IMR-90 (cell line): ENCODE results near the gene TSEN34. TPM values are rescaled to one million over a fixed set of nuclear protein-coding genes. Genes with fewer than 3 reads are reported as not detected.

Experiments
- ATAC-seq: fragments of 200-7000 bp; cut with Tn5 transposase; 2 replicates; pipeline ENCODE4 v1.9.1; 2020; ENCODE audit warnings: low read depth, mild to moderate bottlenecking, moderate library complexity
- BruUV-seq: library from RNA; stranded (reverse); fragments of 400-500 nt; replicated peaks from 2 replicates; lab custom pipeline; 2021; lab: Mats Ljungman, UMichigan
- CTCF ChIA-PET: fragments of 300-600 bp; formaldehyde crosslinking; extraction: SDS; loops from one replicate; lab custom pipeline; 2021; ENCODE audit warnings: antibody characterized with exemption; lab: Yijun Ruan, JAX
- POLR2A ChIA-PET: fragments of 300-600 bp; sonication (Branson Sonifier 250); formaldehyde crosslinking; loops from one replicate; lab custom pipeline; 2022; ENCODE audit warnings: antibody characterized with exemption; ENCODE audit not compliant: unreplicated experiment; lab: Charles Lee
- DNase-seq: peaks from one replicate; pipeline ENCODE4 v3.0.0; 2013
- H2AFZ ChIP-seq: replicated peaks from 2 replicates; pipeline ENCODE3; 2013; ENCODE audit warnings: low read length, mild to moderate bottlenecking; ENCODE audit not compliant: poor library complexity
- H2AK5ac ChIP-seq: 2 replicates; pipeline ENCODE4 v1.6.1; 2013; ENCODE audit warnings: low read depth, low read length, inconsistent platforms
- H2AK9ac ChIP-seq: replicated peaks from 2 replicates; pipeline ENCODE3; 2013; ENCODE audit warnings: mild to moderate bottlenecking, low read depth, low read length, moderate library complexity; ENCODE audit not compliant: poor library complexity
- H2BK120ac ChIP-seq: 2 replicates; pipeline ENCODE4 v1.6.1; 2013; ENCODE audit warnings: low read depth, low read length, inconsistent platforms
- H2BK15ac ChIP-seq: 3 replicates; pipeline ENCODE4 v1.6.1; 2013; ENCODE audit warnings: low read depth, low read length, inconsistent platforms
- H2BK20ac ChIP-seq: 2 replicates; pipeline ENCODE4 v1.6.1; 2013; ENCODE audit warnings: low read depth, mild to moderate bottlenecking, inconsistent platforms, low read length, moderate library complexity
- H2BK5ac ChIP-seq: 2 replicates; pipeline ENCODE4 v1.6.1; 2013; ENCODE audit warnings: mild to moderate bottlenecking, low read depth, low read length, inconsistent platforms; ENCODE audit not compliant: poor library complexity, severe bottlenecking
- H3K14ac ChIP-seq: replicated peaks from 2 replicates; pipeline ENCODE4 v1.6.1; 2013; ENCODE audit warnings: low read depth, low read length, inconsistent platforms
- H3K18ac ChIP-seq: 2 replicates; pipeline ENCODE4 v1.6.1; 2013; ENCODE audit warnings: low read depth, low read length, control low read depth
- H3K23ac ChIP-seq: 2 replicates; pipeline ENCODE4 v1.6.1; 2013; ENCODE audit warnings: low read depth, low read length, inconsistent platforms
- H3K27ac ChIP-seq: 2 replicates; pipeline ENCODE4 v1.5.1; 2013; ENCODE audit warnings: mild to moderate bottlenecking, control low read depth, low read length; ENCODE audit not compliant: insufficient read depth
- H3K27me3 ChIP-seq: 2 replicates; pipeline ENCODE4 v1.6.1; 2013; ENCODE audit warnings: low read length; ENCODE audit not compliant: control insufficient read depth, insufficient read depth
- H3K36me3 ChIP-seq: 2 replicates; pipeline ENCODE4 v1.6.1; 2013; ENCODE audit warnings: low read length, mixed read lengths; ENCODE audit not compliant: control insufficient read depth, insufficient read depth
- H3K4ac ChIP-seq: 2 replicates; pipeline ENCODE4 v1.6.1; 2013; ENCODE audit warnings: low read depth, low read length, inconsistent platforms
- H3K4me1 ChIP-seq: 2 replicates; pipeline ENCODE4 v1.6.1; 2013; ENCODE audit warnings: low read length, mixed read lengths; ENCODE audit not compliant: control insufficient read depth, insufficient read depth
- H3K4me2 ChIP-seq: 2 replicates; pipeline ENCODE4 v1.6.1; 2013; ENCODE audit warnings: low read depth, mild to moderate bottlenecking, control low read depth, low read length, moderate library complexity
- H3K4me3 ChIP-seq: 2 replicates; pipeline ENCODE4 v1.5.1; 2013; ENCODE audit warnings: low read depth, mild to moderate bottlenecking, control low read depth, low read length, moderate library complexity; ENCODE audit not compliant: insufficient read depth
- H3K56ac ChIP-seq: 2 replicates; pipeline ENCODE4 v1.6.1; 2013; ENCODE audit warnings: low read length, inconsistent platforms; ENCODE audit not compliant: insufficient read depth; ENCODE audit errors: extremely low read depth
- H3K79me1 ChIP-seq, 2 experiments: 2 replicates each; pipeline ENCODE4 v1.6.1; 2013; ENCODE audit warnings: low read length in 2 of 2, inconsistent platforms in 1 of 2, low read depth in 1 of 2
- H3K9ac ChIP-seq: 2 replicates; pipeline ENCODE4 v1.6.1; 2013; ENCODE audit warnings: low read depth, low read length, control low read depth
- H3K9me1 ChIP-seq: 2 replicates; pipeline ENCODE4 v1.6.1; 2013; ENCODE audit warnings: low read length, inconsistent platforms; ENCODE audit not compliant: insufficient read depth
- H3K9me3 ChIP-seq: 2 replicates; pipeline ENCODE4 v1.6.1; 2013; ENCODE audit warnings: low read length; ENCODE audit not compliant: control insufficient read depth, insufficient read depth
- H4K20me1 ChIP-seq: 2 replicates; pipeline ENCODE4 v1.6.1; 2013; ENCODE audit warnings: low read length, inconsistent platforms; ENCODE audit not compliant: insufficient read depth
- H4K5ac ChIP-seq: 2 replicates; pipeline ENCODE4 v1.6.1; 2013; ENCODE audit warnings: mild to moderate bottlenecking, low read depth, low read length, control low read depth
- H4K8ac ChIP-seq, 2 experiments: 2 replicates each; pipeline ENCODE4 v1.6.1; 2013; ENCODE audit warnings: low read depth in 2 of 2, low read length in 2 of 2, control low read depth in 1 of 2, inconsistent platforms in 1 of 2
- H4K91ac ChIP-seq: 2 replicates; pipeline ENCODE4 v1.6.1; 2013; ENCODE audit warnings: low read depth, low read length, inconsistent platforms; ENCODE audit not compliant: insufficient read depth
- BHLHE40 ChIP-seq: fragments of 150-350 bp; IDR thresholded peaks from 2 replicates; pipeline ENCODE4 v1.6.1; 2016; ENCODE audit warnings: mild to moderate bottlenecking, low read depth, low read length
- NFE2L2 ChIP-seq: fragments of 150-350 bp; IDR thresholded peaks from 2 replicates; pipeline ENCODE4 v1.6.1; 2016; ENCODE audit warnings: low read depth, mild to moderate bottlenecking, low read length
- RFX5 ChIP-seq: IDR thresholded peaks from 2 replicates; pipeline ENCODE4 v1.8.0; 2012; ENCODE audit warnings: low read depth, mild to moderate bottlenecking, low read length, moderate library complexity
- WGBS, 2 experiments: methylation state at CpG; one replicate each; pipeline versions ENCODE4 v1.1.5 to v1.1.7; 2013; ENCODE audit warnings: missing lambda C conversion rate in 2 of 2; ENCODE audit not compliant: insufficient read length in 1 of 2; ENCODE audit errors: extremely low coverage in 2 of 2; 5-methylcytosine and 5-hydroxymethylcytosine counted together
- dilution Hi-C: fragments of 300-500 bp; cut with HindIII; formaldehyde crosslinking; loops from one replicate; pipeline ENCODE4 v1.14.3; 2018; ENCODE audit warnings: low sequenced_read_pairs; ENCODE audit not compliant: unreplicated experiment
- in situ Hi-C: fragments of 300-500 bp; cut with MboI; formaldehyde crosslinking; loops from 3 replicates; pipeline ENCODE4 v1.14.3; 2019; ENCODE audit warnings: low sequenced_read_pairs, inconsistent platforms, mixed read lengths
- intact Hi-C: fragments of 100-400 bp; cut with micrococcal nuclease; formaldehyde crosslinking; loops from 2 replicates; pipeline ENCODE4 v1.10.0; 2022
- polyA plus RNA-seq, 3 experiments: library from polyadenylated mRNA; depleted of rRNA; stranded (reverse); fragments of >200 nt; gene quantifications; 2 replicates each; pipeline ENCODE4 v1.2.3, GENCODE V29; 2012; ENCODE audit warnings: low replicate concordance in 1 of 3
- total RNA-seq: library from RNA; depleted of rRNA; stranded (reverse); fragments of >200 nt; gene quantifications from 2 replicates; pipeline ENCODE4 v1.2.3, GENCODE V29; 2012
- TF ChIP-seq, protein P1 (sequence below): conservative IDR thresholded peaks from 2 replicates; pipeline ENCODE4 v1.5.1; 2012; ENCODE audit warnings: mild to moderate bottlenecking, low read depth, low read length, improper control_type of control experiment
- TF ChIP-seq, protein P2 (sequence below): fragments of 150-350 bp; IDR thresholded peaks from 2 replicates; pipeline ENCODE4 v1.6.1; 2017; ENCODE audit warnings: mild to moderate bottlenecking, antibody characterized with exemption, low read length, low read depth

Gene TSEN34
- total and polyA plus RNA-seq, 2 of the 4 experiments (the other 2 are of a cell fraction) = 32.1 to 69.4 TPM

DNA sequence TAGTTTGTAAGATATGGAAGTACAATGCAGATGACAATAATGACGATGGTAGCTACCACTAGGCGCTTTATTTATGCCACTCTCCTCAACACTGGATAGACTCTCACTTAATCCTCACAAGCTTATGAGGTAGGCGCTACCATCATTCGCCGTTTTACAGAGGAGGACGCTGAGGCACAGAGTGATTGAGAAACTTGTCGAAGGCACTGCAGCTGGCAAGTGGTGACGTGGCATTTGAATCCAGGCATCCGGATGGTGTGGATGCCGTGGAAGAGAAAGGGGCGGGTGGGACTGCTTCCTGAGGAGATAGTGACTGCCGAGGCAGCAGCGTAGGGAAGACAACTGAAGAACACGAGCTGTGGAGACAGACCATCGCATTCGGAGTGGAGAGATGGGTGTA, 8.3 kb downstream of the TSEN34 start:
- Histone ChIP-seq H3K9me1 (peaks cover 9% of the 10 kb centered on the region), H2AK5ac (0 out of 2 replicates have a peak overlapping the region, but pooled peaks have one; percentile 8), H3K56ac (no peak overlapping the region), H4K5ac (no peak overlapping the region), H3K4ac (no peak overlapping the region), H3K14ac (no peak overlapping the region), H2AK9ac (peak overlapping the region; percentile 67), H3K9me3 (no peaks in the 10 kb centered on the region), H2BK120ac (no peak overlapping the region), H2BK5ac (no peak overlapping the region), H4K20me1 (peaks cover 37% of the 10 kb centered on the region), H2BK15ac (no peak overlapping the region), H3K36me3 (peaks cover 29% of the 10 kb centered on the region), H2BK20ac (no peak overlapping the region), H2AFZ (no peak overlapping the region), H4K91ac (no peak overlapping the region), H4K8ac (peak overlapping the region in 1 of 2 experiments; percentile 15; a peak in 2 of 4 replicates), H3K4me1 (peaks cover 7% of the 10 kb centered on the region), H3K23ac (no peak overlapping the region), H3K9ac (no peak overlapping the region), H3K79me1 (peaks cover 5 to 37% of the 10 kb centered on the region in 2 experiments; a peak in 3 of 4 replicates), H3K27ac (no peak overlapping the region), H3K4me2 (no peak overlapping the region), H3K18ac (no peak overlapping the region), H3K27me3 (no peaks in the 10 kb centered on the region), H3K4me3 (no peak overlapping the region)
- CTCF ChIA-PET = interaction anchor here (0.6 kb wide), 1 partner anchor 180 kb away, joined by 4 read pairs; no protein-coding TSS in a partner anchor
- no TSS peak for BruUV-seq
- no peak for TF ChIP-seq BHLHE40
- TF ChIP-seq RFX5 = no peak
- TF ChIP-seq, protein P1, sequence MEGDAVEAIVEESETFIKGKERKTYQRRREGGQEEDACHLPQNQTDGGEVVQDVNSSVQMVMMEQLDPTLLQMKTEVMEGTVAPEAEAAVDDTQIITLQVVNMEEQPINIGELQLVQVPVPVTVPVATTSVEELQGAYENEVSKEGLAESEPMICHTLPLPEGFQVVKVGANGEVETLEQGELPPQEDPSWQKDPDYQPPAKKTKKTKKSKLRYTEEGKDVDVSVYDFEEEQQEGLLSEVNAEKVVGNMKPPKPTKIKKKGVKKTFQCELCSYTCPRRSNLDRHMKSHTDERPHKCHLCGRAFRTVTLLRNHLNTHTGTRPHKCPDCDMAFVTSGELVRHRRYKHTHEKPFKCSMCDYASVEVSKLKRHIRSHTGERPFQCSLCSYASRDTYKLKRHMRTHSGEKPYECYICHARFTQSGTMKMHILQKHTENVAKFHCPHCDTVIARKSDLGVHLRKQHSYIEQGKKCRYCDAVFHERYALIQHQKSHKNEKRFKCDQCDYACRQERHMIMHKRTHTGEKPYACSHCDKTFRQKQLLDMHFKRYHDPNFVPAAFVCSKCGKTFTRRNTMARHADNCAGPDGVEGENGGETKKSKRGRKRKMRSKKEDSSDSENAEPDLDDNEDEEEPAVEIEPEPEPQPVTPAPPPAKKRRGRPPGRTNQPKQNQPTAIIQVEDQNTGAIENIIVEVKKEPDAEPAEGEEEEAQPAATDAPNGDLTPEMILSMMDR = no peak
- TF ChIP-seq NFE2L2 = no peak
- TF ChIP-seq, protein P2, sequence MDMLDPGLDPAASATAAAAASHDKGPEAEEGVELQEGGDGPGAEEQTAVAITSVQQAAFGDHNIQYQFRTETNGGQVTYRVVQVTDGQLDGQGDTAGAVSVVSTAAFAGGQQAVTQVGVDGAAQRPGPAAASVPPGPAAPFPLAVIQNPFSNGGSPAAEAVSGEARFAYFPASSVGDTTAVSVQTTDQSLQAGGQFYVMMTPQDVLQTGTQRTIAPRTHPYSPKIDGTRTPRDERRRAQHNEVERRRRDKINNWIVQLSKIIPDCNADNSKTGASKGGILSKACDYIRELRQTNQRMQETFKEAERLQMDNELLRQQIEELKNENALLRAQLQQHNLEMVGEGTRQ = no peak
- DNase-seq = no peak
- intact Hi-C loops = no loop called here
- dilution Hi-C loops = no loop called here
- in situ Hi-C loops = no loop called here
- POLR2A ChIA-PET = interaction anchor here (1.6 to 2.0 kb wide), 2 partner anchors 8 to 10 kb away, joined by 4 to 10 read pairs; partner anchors contain the start of genes MBOAT7 and TSEN34
- WGBS, 2 experiments = 94% methylated on average over 3 of the region's 16 CpGs; no CpG with 5 or more reads in 1 of the 2 experiments
- ATAC-seq = no peak
